ENCODE results near the gene MT2A.

MT2A gene

GRCh38 chr16:56649271-56649670 lies 40.9 kb downstream of the MT2A start:
- Histone ChIP-seq H3F3A (ENCODE audit: insufficient read depth, low read length) (no peaks in the 10 kb centered on the region), H3K27ac (ENCODE audit: low read depth, low read length, poor library complexity, severe bottlenecking) (no peak overlapping the region), H3K4me3 (ENCODE audit: low read depth, low read length, poor library complexity, severe bottlenecking) (no peak overlapping the region), H3K4me2 (ENCODE audit: low read length) (no peak overlapping the region), H3K36me3 (ENCODE audit: insufficient read depth, low read length) (no peaks in the 10 kb centered on the region), H3K4me1 (ENCODE audit: insufficient read depth, low read length, severe bottlenecking) (peaks cover 10% of the 10 kb centered on the region), H3K9me3 (ENCODE audit: low read length) (no peaks in the 10 kb centered on the region), H3K9me2 (ENCODE audit: low read depth, low read length) (no peaks in the 10 kb centered on the region), H3K9ac (ENCODE audit: low read length) (no peak overlapping the region), H2AFZ (ENCODE audit: low read length) (no peak overlapping the region), H4K20me1 (ENCODE audit: insufficient read depth, low read length) (no peaks in the 10 kb centered on the region), H3K27me3 (ENCODE audit: insufficient read depth, low read length) (peaks cover 7% of the 10 kb centered on the region; the same call in 1 of the 2 replicates), H3K79me2 (ENCODE audit: insufficient read depth, low read length) (no peaks in the 10 kb centered on the region)
- TF ChIP-seq EZH2 (IDR thresholded peaks at IDR 0.05; ENCODE audit: borderline replicate concordance, low read length) (no peak), CTCF (IDR thresholded peaks at IDR 0.05; ENCODE audit: low read length) (no peak)

GRCh38 chr16:56649820-56650219 lies 41.4 kb downstream of the MT2A start:
- no peak overlapping the region for H2AFZ ChIP-seq (ENCODE audit: low read length)
- no peaks in the 10 kb centered on the region for H3K79me2 ChIP-seq (ENCODE audit: insufficient read depth, low read length)
- TF ChIP-seq CTCF (IDR thresholded peaks at IDR 0.05; ENCODE audit: low read length), result no peak
- no peak for TF ChIP-seq EZH2 (IDR thresholded peaks at IDR 0.05; ENCODE audit: borderline replicate concordance, low read length)
- H3K4me3 ChIP-seq (ENCODE audit: low read depth, low read length, poor library complexity, severe bottlenecking), result no peak overlapping the region
- no peaks in the 10 kb centered on the region for H3K9me3 ChIP-seq (ENCODE audit: low read length)
- no peaks in the 10 kb centered on the region for H4K20me1 ChIP-seq (ENCODE audit: insufficient read depth, low read length)
- H3K27ac ChIP-seq (ENCODE audit: low read depth, low read length, poor library complexity, severe bottlenecking), result no peak overlapping the region
- no peak overlapping the region for H3K4me2 ChIP-seq (ENCODE audit: low read length)
- no peaks in the 10 kb centered on the region for H3K36me3 ChIP-seq (ENCODE audit: insufficient read depth, low read length)
- no peak overlapping the region for H3K9ac ChIP-seq (ENCODE audit: low read length)
- no peaks in the 10 kb centered on the region for H3F3A ChIP-seq (ENCODE audit: insufficient read depth, low read length)
- peaks cover 10% of the 10 kb centered on the region for H3K4me1 ChIP-seq (ENCODE audit: insufficient read depth, low read length, severe bottlenecking)
- no peaks in the 10 kb centered on the region for H3K9me2 ChIP-seq (ENCODE audit: low read depth, low read length)
- peaks cover 7% of the 10 kb centered on the region; the same call in 1 of the 2 replicates for H3K27me3 ChIP-seq (ENCODE audit: insufficient read depth, low read length)

GRCh38 chr16:56651586-56651985 lies 43.2 kb downstream of the MT2A start, which contains the start of gene MT1B:
Gene MT1B, plus strand, starts transcription at chr16:56651886. Its CDS starts 68 bp downstream, at chr16:56651954.
- H3K4me3 ChIP-seq (ENCODE audit: low read depth, low read length, poor library complexity, severe bottlenecking), result no peak within 1 kb of the TSS
- no peaks in the 10 kb centered on the region for H4K20me1 ChIP-seq (ENCODE audit: insufficient read depth, low read length)
- H3F3A ChIP-seq (ENCODE audit: insufficient read depth, low read length), result no peaks in the 10 kb centered on the region
- no peak within 1 kb of the TSS for H2AFZ ChIP-seq (ENCODE audit: low read length)
- H3K4me2 ChIP-seq (ENCODE audit: low read length), result no peak within 1 kb of the TSS
- H3K9ac ChIP-seq (ENCODE audit: low read length), result no peak within 1 kb of the TSS; the same call in 1 of the 2 replicates
- H3K79me2 ChIP-seq (ENCODE audit: insufficient read depth, low read length), result no peaks in the 10 kb centered on the region
- H3K9me2 ChIP-seq (ENCODE audit: low read depth, low read length), result no peaks in the 10 kb centered on the region
- H3K4me1 ChIP-seq (ENCODE audit: insufficient read depth, low read length, severe bottlenecking), result peaks cover 10% of the 10 kb centered on the region
- no peaks in the 10 kb centered on the region for H3K36me3 ChIP-seq (ENCODE audit: insufficient read depth, low read length)
- H3K27me3 ChIP-seq (ENCODE audit: insufficient read depth, low read length), result peaks cover 7% of the 10 kb centered on the region; the same call in 1 of the 2 replicates
- H3K27ac ChIP-seq (ENCODE audit: low read depth, low read length, poor library complexity, severe bottlenecking), result no peak within 1 kb of the TSS
- no peaks in the 10 kb centered on the region for H3K9me3 ChIP-seq (ENCODE audit: low read length)
- no peak for TF ChIP-seq CTCF (IDR thresholded peaks at IDR 0.05; ENCODE audit: low read length)
- no peak for TF ChIP-seq EZH2 (IDR thresholded peaks at IDR 0.05; ENCODE audit: borderline replicate concordance, low read length)
